Body of pancreas (tissue), 4 donors: Measurements from ENCODE around the gene EXD3.

Source experiments
- CTCF ChIP-seq, 7 experiments: fragments of 450-650 bp in 4 of 7; fragments of 200-600 bp in 3 of 7; sonication (generic) in 3 of 7; IDR thresholded peaks; one replicate each; pipeline ENCODE4 v1.5.1; 2016 to 2019; ENCODE audit warnings: antibody characterized with exemption in 7 of 7
- POLR2A ChIP-seq, 3 donors: fragments of 450-650 bp; IDR thresholded peaks; one replicate each; pipeline ENCODE4 v1.6.1; 2016; ENCODE audit warnings: antibody characterized with exemption in 3 of 3, mild to moderate bottlenecking in 2 of 3

GRCh38 chr9:137286975-137287383, 136.0 kb downstream of the EXD3 start:
- TF ChIP-seq CTCF (IDR thresholded peaks at IDR 0.05) = peak; percentile 57 to 94 (median 86)
- TF ChIP-seq POLR2A (IDR thresholded peaks at IDR 0.05) = no peak
